HEK293 (cell line): ENCODE data around the gene NCLN.

Experiments used
- EGR2 ChIP-seq: fragments of 450-650 bp; formaldehyde crosslinking; IDR thresholded peaks from 2 replicates; pipeline ENCODE4 v1.5.1; 2016; ENCODE audit warnings: low read depth, missing biosample characterization, missing genetic modification characterization
- HOXC10 ChIP-seq: sonication (generic); formaldehyde crosslinking; IDR thresholded peaks from 2 replicates; pipeline ENCODE4 v1.8.1; 2023; ENCODE audit warnings: mild to moderate bottlenecking, missing genetic modification reagents
- KLF7 ChIP-seq: fragments of 450-650 bp; formaldehyde crosslinking; IDR thresholded peaks from 2 replicates; pipeline ENCODE4 v1.5.1; 2016; ENCODE audit warnings: missing biosample characterization, missing genetic modification characterization, borderline replicate concordance
- KLF8 ChIP-seq: fragments of 450-650 bp; formaldehyde crosslinking; IDR thresholded peaks from 2 replicates; pipeline ENCODE4 v1.5.1; 2016; ENCODE audit warnings: missing biosample characterization, missing genetic modification characterization
- RBAK ChIP-seq: fragments of 450-650 bp; formaldehyde crosslinking; IDR thresholded peaks from 2 replicates; pipeline ENCODE4 v1.5.1; 2016; ENCODE audit warnings: missing biosample characterization, missing genetic modification characterization
- SALL2 ChIP-seq: fragments of 450-650 bp; formaldehyde crosslinking; IDR thresholded peaks from 2 replicates; pipeline ENCODE4 v1.5.0; 2017; ENCODE audit warnings: missing biosample characterization, mild to moderate bottlenecking, missing genetic modification characterization, borderline replicate concordance
- SCRT1 ChIP-seq: fragments of 450-650 bp; formaldehyde crosslinking; IDR thresholded peaks from 2 replicates; pipeline ENCODE4 v1.5.1; 2016; ENCODE audit warnings: missing biosample characterization, missing genetic modification characterization, borderline replicate concordance
- SP2 ChIP-seq: fragments of 450-650 bp; formaldehyde crosslinking; IDR thresholded peaks from 2 replicates; pipeline ENCODE4 v1.5.1; 2016; ENCODE audit warnings: missing biosample characterization, missing genetic modification characterization
- YY2 ChIP-seq: fragments of 450-650 bp; formaldehyde crosslinking; IDR thresholded peaks from 2 replicates; pipeline ENCODE4 v1.5.1; 2016; ENCODE audit warnings: missing biosample characterization, missing genetic modification characterization
- ZBTB21 ChIP-seq: fragments of 450-650 bp; formaldehyde crosslinking; IDR thresholded peaks from 2 replicates; pipeline ENCODE4 v1.5.1; 2017; ENCODE audit warnings: missing biosample characterization, missing genetic modification characterization
- ZEB2 ChIP-seq: fragments of 450-650 bp; formaldehyde crosslinking; IDR thresholded peaks from 2 replicates; pipeline ENCODE4 v1.5.1; 2016; ENCODE audit warnings: missing biosample characterization, missing genetic modification characterization
- ZNF138 ChIP-seq: fragments of 450-650 bp; formaldehyde crosslinking; IDR thresholded peaks from 2 replicates; pipeline ENCODE4 v1.5.1; 2016; ENCODE audit warnings: missing biosample characterization, missing genetic modification characterization, borderline replicate concordance
- ZNF16 ChIP-seq: fragments of 450-650 bp; formaldehyde crosslinking; IDR thresholded peaks from 2 replicates; pipeline ENCODE4 v1.5.1; 2016; ENCODE audit warnings: low read depth, missing biosample characterization, missing genetic modification characterization
- ZNF211 ChIP-seq: fragments of 450-650 bp; formaldehyde crosslinking; IDR thresholded peaks from 2 replicates; pipeline ENCODE4 v1.5.1; 2016; ENCODE audit warnings: low read depth, missing biosample characterization, missing genetic modification characterization
- ZNF221 ChIP-seq: fragments of 450-650 bp; formaldehyde crosslinking; IDR thresholded peaks from 2 replicates; pipeline ENCODE4 v1.5.1; 2017; ENCODE audit warnings: missing biosample characterization, missing genetic modification characterization, borderline replicate concordance
- ZNF292 ChIP-seq: fragments of 450-650 bp; formaldehyde crosslinking; IDR thresholded peaks from 2 replicates; pipeline ENCODE4 v1.5.1; 2016; ENCODE audit warnings: low read depth, missing biosample characterization, missing genetic modification characterization, borderline replicate concordance
- ZNF341 ChIP-seq: fragments of 450-650 bp; formaldehyde crosslinking; IDR thresholded peaks from 2 replicates; pipeline ENCODE4; 2016; ENCODE audit warnings: low read depth, missing biosample characterization, missing genetic modification characterization
- ZNF473 ChIP-seq: fragments of 450-650 bp; formaldehyde crosslinking; IDR thresholded peaks from 2 replicates; pipeline ENCODE4 v1.5.1; 2017; ENCODE audit warnings: missing biosample characterization, missing genetic modification characterization
- ZNF600 ChIP-seq: fragments of 450-650 bp; formaldehyde crosslinking; IDR thresholded peaks from 2 replicates; pipeline ENCODE4 v1.5.1; 2016; ENCODE audit warnings: missing biosample characterization, missing genetic modification characterization
- ZNF624 ChIP-seq: fragments of 450-650 bp; formaldehyde crosslinking; IDR thresholded peaks from 2 replicates; pipeline ENCODE4 v1.5.1; 2017; ENCODE audit warnings: missing biosample characterization, missing genetic modification characterization
- ZNF664 ChIP-seq: fragments of 450-650 bp; formaldehyde crosslinking; IDR thresholded peaks from 2 replicates; pipeline ENCODE4 v1.5.1; 2016; ENCODE audit warnings: missing biosample characterization, missing genetic modification characterization
- ZNF707 ChIP-seq: fragments of 450-650 bp; formaldehyde crosslinking; IDR thresholded peaks from 2 replicates; pipeline ENCODE4 v1.5.1; 2016; ENCODE audit warnings: missing biosample characterization, missing genetic modification characterization
- ZNF776 ChIP-seq: fragments of 450-650 bp; formaldehyde crosslinking; IDR thresholded peaks from 2 replicates; pipeline ENCODE4 v1.5.0; 2017; ENCODE audit warnings: missing biosample characterization, missing genetic modification characterization, borderline replicate concordance
- ZSCAN23 ChIP-seq: fragments of 450-650 bp; formaldehyde crosslinking; IDR thresholded peaks from 2 replicates; pipeline ENCODE4 v1.5.1; 2016; ENCODE audit warnings: missing biosample characterization, missing genetic modification characterization
- TF ChIP-seq, protein P1 (sequence below): fragments of 450-650 bp; formaldehyde crosslinking; IDR thresholded peaks from 2 replicates; pipeline ENCODE4 v1.5.1; 2016; ENCODE audit warnings: missing biosample characterization, missing genetic modification characterization
- TF ChIP-seq, protein P2 (sequence below): fragments of 450-650 bp; formaldehyde crosslinking; IDR thresholded peaks from 2 replicates; pipeline ENCODE4 v1.5.1; 2016; ENCODE audit warnings: missing biosample characterization, missing genetic modification characterization, low read depth
- TF ChIP-seq, protein P3 (sequence below): fragments of 450-650 bp; formaldehyde crosslinking; optimal IDR thresholded peaks from 2 replicates; pipeline ENCODE3; 2016; ENCODE audit warnings: missing biosample characterization, mild to moderate bottlenecking, missing genetic modification characterization
- TF ChIP-seq, protein P4 (sequence below): fragments of 450-650 bp; formaldehyde crosslinking; IDR thresholded peaks from 2 replicates; pipeline ENCODE4 v1.5.1; 2016; ENCODE audit warnings: missing biosample characterization, missing genetic modification characterization
- TF ChIP-seq, protein P5 (sequence below): fragments of 450-650 bp; formaldehyde crosslinking; IDR thresholded peaks from 2 replicates; pipeline ENCODE4 v1.5.1; 2016; ENCODE audit warnings: missing biosample characterization, missing genetic modification characterization
- TF ChIP-seq, protein P6 (sequence below): fragments of 450-650 bp; formaldehyde crosslinking; IDR thresholded peaks from 2 replicates; pipeline ENCODE4 v1.5.1; 2016; ENCODE audit warnings: missing biosample characterization, missing genetic modification characterization, borderline replicate concordance
- TF ChIP-seq, protein P7 (sequence below): fragments of 450-650 bp; formaldehyde crosslinking; IDR thresholded peaks from 2 replicates; pipeline ENCODE4 v1.5.1; 2017; ENCODE audit warnings: missing biosample characterization, missing genetic modification characterization

NCLN gene

DNA sequence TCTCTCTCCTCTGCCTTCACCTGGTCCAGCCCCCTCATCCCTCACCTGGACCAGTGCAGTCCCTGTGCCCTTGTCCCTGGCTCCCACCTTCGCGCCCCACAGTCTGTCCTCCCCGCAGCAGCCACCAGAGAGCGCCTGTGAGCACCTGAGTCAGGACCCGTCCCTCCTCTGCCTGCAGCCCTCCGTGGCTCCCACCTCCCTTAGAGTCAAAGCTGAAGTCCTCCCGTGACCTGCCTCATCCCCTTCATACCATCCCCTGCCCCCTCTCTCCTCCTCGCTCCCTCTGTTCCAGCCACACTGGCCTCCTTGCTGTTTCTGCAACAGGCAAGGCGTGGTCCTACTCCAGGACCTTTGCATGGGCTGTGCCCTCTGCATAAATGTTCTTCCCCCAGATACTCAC, 49.1 kb downstream of the NCLN start (continued):
- TF ChIP-seq, protein P1, sequence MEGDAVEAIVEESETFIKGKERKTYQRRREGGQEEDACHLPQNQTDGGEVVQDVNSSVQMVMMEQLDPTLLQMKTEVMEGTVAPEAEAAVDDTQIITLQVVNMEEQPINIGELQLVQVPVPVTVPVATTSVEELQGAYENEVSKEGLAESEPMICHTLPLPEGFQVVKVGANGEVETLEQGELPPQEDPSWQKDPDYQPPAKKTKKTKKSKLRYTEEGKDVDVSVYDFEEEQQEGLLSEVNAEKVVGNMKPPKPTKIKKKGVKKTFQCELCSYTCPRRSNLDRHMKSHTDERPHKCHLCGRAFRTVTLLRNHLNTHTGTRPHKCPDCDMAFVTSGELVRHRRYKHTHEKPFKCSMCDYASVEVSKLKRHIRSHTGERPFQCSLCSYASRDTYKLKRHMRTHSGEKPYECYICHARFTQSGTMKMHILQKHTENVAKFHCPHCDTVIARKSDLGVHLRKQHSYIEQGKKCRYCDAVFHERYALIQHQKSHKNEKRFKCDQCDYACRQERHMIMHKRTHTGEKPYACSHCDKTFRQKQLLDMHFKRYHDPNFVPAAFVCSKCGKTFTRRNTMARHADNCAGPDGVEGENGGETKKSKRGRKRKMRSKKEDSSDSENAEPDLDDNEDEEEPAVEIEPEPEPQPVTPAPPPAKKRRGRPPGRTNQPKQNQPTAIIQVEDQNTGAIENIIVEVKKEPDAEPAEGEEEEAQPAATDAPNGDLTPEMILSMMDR (tag by site-specific recombination): 0 out of 2 replicates have a peak, but pooled peaks have one; percentile 51
- no peak for TF ChIP-seq ZSCAN23 (tag by site-specific recombination)
- TF ChIP-seq SCRT1 (tag by site-specific recombination): no peak
- TF ChIP-seq ZEB2 (tag by site-specific recombination): no peak
- TF ChIP-seq ZNF292 (tag by site-specific recombination): no peak
- TF ChIP-seq ZNF221 (tag by site-specific recombination): no peak
- TF ChIP-seq, protein P2, sequence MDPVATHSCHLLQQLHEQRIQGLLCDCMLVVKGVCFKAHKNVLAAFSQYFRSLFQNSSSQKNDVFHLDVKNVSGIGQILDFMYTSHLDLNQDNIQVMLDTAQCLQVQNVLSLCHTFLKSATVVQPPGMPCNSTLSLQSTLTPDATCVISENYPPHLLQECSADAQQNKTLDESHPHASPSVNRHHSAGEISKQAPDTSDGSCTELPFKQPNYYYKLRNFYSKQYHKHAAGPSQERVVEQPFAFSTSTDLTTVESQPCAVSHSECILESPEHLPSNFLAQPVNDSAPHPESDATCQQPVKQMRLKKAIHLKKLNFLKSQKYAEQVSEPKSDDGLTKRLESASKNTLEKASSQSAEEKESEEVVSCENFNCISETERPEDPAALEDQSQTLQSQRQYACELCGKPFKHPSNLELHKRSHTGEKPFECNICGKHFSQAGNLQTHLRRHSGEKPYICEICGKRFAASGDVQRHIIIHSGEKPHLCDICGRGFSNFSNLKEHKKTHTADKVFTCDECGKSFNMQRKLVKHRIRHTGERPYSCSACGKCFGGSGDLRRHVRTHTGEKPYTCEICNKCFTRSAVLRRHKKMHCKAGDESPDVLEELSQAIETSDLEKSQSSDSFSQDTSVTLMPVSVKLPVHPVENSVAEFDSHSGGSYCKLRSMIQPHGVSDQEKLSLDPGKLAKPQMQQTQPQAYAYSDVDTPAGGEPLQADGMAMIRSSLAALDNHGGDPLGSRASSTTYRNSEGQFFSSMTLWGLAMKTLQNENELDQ (tag by site-specific recombination): no peak
- TF ChIP-seq ZNF473 (tag by site-specific recombination): no peak
- no peak for TF ChIP-seq HOXC10
- TF ChIP-seq, protein P3, sequence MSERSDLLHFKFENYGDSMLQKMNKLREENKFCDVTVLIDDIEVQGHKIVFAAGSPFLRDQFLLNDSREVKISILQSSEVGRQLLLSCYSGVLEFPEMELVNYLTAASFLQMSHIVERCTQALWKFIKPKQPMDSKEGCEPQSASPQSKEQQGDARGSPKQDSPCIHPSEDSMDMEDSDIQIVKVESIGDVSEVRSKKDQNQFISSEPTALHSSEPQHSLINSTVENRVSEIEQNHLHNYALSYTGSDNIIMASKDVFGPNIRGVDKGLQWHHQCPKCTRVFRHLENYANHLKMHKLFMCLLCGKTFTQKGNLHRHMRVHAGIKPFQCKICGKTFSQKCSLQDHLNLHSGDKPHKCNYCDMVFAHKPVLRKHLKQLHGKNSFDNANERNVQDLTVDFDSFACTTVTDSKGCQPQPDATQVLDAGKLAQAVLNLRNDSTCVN: no peak
- peak; percentile 96 for TF ChIP-seq ZNF16
- no peak for TF ChIP-seq EGR2 (tag by site-specific recombination)
- TF ChIP-seq, protein P4, sequence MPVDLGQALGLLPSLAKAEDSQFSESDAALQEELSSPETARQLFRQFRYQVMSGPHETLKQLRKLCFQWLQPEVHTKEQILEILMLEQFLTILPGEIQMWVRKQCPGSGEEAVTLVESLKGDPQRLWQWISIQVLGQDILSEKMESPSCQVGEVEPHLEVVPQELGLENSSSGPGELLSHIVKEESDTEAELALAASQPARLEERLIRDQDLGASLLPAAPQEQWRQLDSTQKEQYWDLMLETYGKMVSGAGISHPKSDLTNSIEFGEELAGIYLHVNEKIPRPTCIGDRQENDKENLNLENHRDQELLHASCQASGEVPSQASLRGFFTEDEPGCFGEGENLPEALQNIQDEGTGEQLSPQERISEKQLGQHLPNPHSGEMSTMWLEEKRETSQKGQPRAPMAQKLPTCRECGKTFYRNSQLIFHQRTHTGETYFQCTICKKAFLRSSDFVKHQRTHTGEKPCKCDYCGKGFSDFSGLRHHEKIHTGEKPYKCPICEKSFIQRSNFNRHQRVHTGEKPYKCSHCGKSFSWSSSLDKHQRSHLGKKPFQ (tag by site-specific recombination): no peak
- TF ChIP-seq RBAK (tag by site-specific recombination): no peak
- no peak for TF ChIP-seq ZNF211 (tag by site-specific recombination)
- TF ChIP-seq KLF8 (tag by site-specific recombination): 0 out of 2 replicates have a peak, but pooled peaks have one; percentile 17
- no peak for TF ChIP-seq ZNF776
- no peak for TF ChIP-seq ZNF341 (tag by site-specific recombination)
- TF ChIP-seq, protein P5, sequence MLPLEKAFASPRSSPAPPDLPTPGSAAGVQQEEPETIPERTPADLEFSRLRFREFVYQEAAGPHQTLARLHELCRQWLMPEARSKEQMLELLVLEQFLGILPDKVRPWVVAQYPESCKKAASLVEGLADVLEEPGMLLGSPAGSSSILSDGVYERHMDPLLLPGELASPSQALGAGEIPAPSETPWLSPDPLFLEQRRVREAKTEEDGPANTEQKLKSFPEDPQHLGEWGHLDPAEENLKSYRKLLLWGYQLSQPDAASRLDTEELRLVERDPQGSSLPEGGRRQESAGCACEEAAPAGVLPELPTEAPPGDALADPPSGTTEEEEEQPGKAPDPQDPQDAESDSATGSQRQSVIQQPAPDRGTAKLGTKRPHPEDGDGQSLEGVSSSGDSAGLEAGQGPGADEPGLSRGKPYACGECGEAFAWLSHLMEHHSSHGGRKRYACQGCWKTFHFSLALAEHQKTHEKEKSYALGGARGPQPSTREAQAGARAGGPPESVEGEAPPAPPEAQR (tag by site-specific recombination): no peak
- no peak for TF ChIP-seq ZNF138 (tag by site-specific recombination)
- 0 out of 2 replicates have a peak, but pooled peaks have one; percentile 7 for TF ChIP-seq SP2
- TF ChIP-seq ZNF600 (tag by site-specific recombination): no peak
- TF ChIP-seq ZBTB21 (tag by site-specific recombination): no peak
- TF ChIP-seq ZNF707: no peak
- no peak for TF ChIP-seq YY2
- no peak for TF ChIP-seq SALL2 (tag by site-specific recombination)
- TF ChIP-seq KLF7 (tag by site-specific recombination): no peak; the same call in 1 of the 2 replicates
- TF ChIP-seq ZNF664 (tag by site-specific recombination): no peak
- TF ChIP-seq, protein P6, sequence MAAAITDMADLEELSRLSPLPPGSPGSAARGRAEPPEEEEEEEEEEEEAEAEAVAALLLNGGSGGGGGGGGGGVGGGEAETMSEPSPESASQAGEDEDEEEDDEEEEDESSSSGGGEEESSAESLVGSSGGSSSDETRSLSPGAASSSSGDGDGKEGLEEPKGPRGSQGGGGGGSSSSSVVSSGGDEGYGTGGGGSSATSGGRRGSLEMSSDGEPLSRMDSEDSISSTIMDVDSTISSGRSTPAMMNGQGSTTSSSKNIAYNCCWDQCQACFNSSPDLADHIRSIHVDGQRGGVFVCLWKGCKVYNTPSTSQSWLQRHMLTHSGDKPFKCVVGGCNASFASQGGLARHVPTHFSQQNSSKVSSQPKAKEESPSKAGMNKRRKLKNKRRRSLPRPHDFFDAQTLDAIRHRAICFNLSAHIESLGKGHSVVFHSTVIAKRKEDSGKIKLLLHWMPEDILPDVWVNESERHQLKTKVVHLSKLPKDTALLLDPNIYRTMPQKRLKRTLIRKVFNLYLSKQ (tag by site-specific recombination): no peak
- TF ChIP-seq, protein P7, sequence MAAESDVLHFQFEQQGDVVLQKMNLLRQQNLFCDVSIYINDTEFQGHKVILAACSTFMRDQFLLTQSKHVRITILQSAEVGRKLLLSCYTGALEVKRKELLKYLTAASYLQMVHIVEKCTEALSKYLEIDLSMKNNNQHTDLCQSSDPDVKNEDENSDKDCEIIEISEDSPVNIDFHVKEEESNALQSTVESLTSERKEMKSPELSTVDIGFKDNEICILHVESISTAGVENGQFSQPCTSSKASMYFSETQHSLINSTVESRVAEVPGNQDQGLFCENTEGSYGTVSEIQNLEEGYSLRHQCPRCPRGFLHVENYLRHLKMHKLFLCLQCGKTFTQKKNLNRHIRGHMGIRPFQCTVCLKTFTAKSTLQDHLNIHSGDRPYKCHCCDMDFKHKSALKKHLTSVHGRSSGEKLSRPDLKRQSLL: no peak
- no peak for TF ChIP-seq ZNF624 (tag by site-specific recombination)
